CD4-positive, alpha-beta T cell treated with Interleukin-1 beta for 1 hour (primary cell): Measurements from ENCODE around the gene SLC29A2.

Source experiments
- DNase-seq, 2 donors: peaks; one replicate each; pipeline ENCODE4 v3.0.0-alpha.2; 2020 to 2022

SLC29A2 gene

GRCh38 chr11:66315921-66316811, 55.4 kb downstream of the SLC29A2 start:
- no peak for DNase-seq

GRCh38 chr11:66315498-66315885, 56.1 kb downstream of the SLC29A2 start:
- no peak for DNase-seq

- DNase-seq, result no peak
These were observed 56.7 kb downstream of the SLC29A2 start for GRCh38 chr11:66314561-66315497.

GRCh38 chr11:66314186-66314501, 57.4 kb downstream of the SLC29A2 start:
- no peak for DNase-seq

DNA sequence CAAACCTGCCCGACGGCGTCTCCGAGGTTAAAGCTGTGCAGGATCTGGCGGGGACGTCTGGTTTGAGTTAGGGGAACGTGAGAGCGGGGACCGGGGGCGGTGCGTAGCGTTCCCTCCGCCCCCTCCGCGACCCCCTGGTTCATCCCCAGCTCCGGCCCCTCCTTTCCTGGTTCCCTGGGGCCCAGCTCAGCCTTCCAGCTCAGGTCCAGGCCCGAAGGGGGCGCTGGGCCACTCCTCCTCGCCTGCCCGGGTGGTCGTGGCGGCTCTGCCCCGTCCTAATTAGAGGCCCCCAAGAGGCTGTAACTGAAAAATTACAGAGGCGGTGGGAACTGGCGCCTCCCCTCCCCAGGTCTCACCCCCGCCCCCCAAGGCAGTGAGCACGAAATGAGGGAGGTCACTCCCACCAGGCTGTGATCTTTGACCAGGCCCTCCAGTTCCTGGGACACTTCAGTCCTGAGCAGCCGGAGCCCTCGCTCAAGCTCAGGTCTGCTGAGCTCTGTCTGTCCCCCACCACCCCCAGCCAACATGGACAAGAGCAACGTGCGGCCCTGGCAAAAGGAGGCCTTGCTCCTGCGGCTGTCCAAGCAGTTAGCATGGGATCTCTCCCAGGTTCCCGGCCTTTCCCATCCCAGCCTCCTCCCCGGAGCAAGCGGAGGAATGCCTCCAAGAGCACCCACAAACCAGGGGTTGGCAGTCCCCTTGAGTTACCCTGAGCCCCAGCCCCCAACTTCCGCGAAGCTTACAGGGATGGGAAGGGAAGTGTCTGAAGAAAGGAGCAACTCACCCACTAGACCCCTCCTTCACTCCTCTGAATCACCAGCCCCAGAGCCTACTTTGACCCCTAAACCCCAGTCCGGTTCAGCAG, 58.0 kb downstream of the SLC29A2 start:
- no peak for DNase-seq

DNA sequence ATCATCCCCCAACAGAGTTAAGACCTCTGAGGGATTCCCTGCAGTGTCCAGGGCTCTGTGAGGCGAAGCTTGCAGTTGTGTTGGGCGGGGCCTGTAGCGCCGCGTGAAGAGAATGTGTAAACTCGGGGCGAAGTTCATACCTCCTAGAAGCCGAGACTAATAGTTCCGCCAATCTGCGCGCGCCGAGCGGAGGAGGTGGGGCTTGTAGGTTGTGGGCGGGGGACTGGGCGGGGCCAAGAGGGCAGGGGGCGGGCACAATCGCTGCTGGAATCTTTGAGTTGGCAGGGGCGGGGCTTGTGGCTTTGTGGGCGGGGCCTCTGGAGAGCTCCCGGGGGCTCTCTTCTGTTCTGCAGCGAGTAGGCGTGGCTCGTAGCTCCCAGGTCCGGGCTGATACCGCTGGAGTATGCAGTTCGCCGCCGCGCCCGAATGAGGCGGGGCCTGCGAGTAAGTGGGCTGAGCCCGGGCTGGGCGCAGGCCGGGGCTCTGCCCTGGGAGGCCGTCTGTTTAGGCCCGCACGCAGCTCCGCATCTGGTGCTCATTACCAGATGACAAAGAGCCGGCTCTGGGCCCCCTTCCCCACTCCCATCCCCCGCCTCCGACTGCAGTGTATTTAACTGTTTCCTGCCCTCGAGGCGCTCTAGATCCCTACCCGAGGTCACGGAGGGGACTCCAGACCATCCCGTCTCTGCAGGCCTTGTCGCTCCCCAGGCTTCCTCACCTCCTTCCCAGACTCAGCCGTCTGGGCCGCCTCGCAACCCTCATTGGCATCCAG, 58.8 kb downstream of the SLC29A2 start:
- DNase-seq, result peak; percentile 99
